NCI-H146 treated with DMSO at 0.1 percent for 48 hours (cell line): ENCODE results near the gene CFP.
"Not testable (repeated sequence)": the region's sequence is repeated elsewhere in the genome, so short reads cannot be mapped to it uniquely, and the experiment has no call there.

Experiments
- DNase-seq: peaks from one replicate; lab custom pipeline; 2025; ENCODE audit not compliant: unreplicated experiment; lab: John Stamatoyannopoulos, UW

CFP gene

GRCh38 chrX:47629419-47630200 lies at the start of gene CFP:
CFP (minus strand) TSS chrX:47629930; CDS start chrX:47629844, 86 bp downstream.
- no peak for DNase-seq

- not testable (repeated sequence) for DNase-seq
Observed at GRCh38 chrX:47675959-47676859, 46.5 kb upstream of the CFP start.

- DNase-seq, result no peak
Observed at GRCh38 chrX:47674776-47675175, 45.0 kb upstream of the CFP start.

- not testable (repeated sequence) for DNase-seq
Observed at GRCh38 chrX:47665797-47666196, 36.1 kb upstream of the CFP start.

GRCh38 chrX:47664737-47665136 lies 35.0 kb upstream of the CFP start:
- no peak for DNase-seq

GRCh38 chrX:47662144-47662657 lies 32.5 kb upstream of the CFP start:
- no peak for DNase-seq

GRCh38 chrX:47661539-47661938 lies 31.8 kb upstream of the CFP start:
- no peak for DNase-seq

GRCh38 chrX:47659421-47659726 lies 29.6 kb upstream of the CFP start:
- no peak for DNase-seq

- DNase-seq, result peak; percentile 91
Observed at GRCh38 chrX:47658684-47659420, 29.1 kb upstream of the CFP start, which contains the start of gene UXT. UXT (minus strand) TSS chrX:47659180; CDS start chrX:47658927, 253 bp downstream.

- no peak for DNase-seq
Observed at GRCh38 chrX:47658301-47658683, 28.6 kb upstream of the CFP start.

GRCh38 chrX:47651043-47651905 lies 21.5 kb upstream of the CFP start:
- DNase-seq, result no peak

- DNase-seq, result peak; percentile 90
Observed at GRCh38 chrX:47650164-47651042, 20.7 kb upstream of the CFP start, which contains the start of gene ELK1. ELK1 (minus strand) TSS chrX:47650563; CDS start chrX:47641441, 9,122 bp downstream.

- no peak for DNase-seq
Observed at GRCh38 chrX:47649781-47650163, 20.0 kb upstream of the CFP start.

GRCh38 chrX:47649271-47649670 lies 19.5 kb upstream of the CFP start:
- no peak for DNase-seq

- no peak for DNase-seq
Observed at GRCh38 chrX:47648376-47648775, 18.6 kb upstream of the CFP start.

GRCh38 chrX:47646636-47647035 lies 16.9 kb upstream of the CFP start:
- DNase-seq, result no peak

GRCh38 chrX:47645530-47645929 lies 15.8 kb upstream of the CFP start:
- no peak for DNase-seq

GRCh38 chrX:47644557-47645091 lies 14.9 kb upstream of the CFP start:
- no peak for DNase-seq

- DNase-seq, result no peak
Observed at GRCh38 chrX:47643926-47644325, 14.2 kb upstream of the CFP start.
